Endothelial cell (in vitro differentiated cells): ENCODE measurements around the gene SLC24A3. TPM values are rescaled to one million over a fixed set of nuclear protein-coding genes. Genes with fewer than 3 reads are reported as not detected.

ENCODE experiments used
- DNase-seq: peaks from one replicate; pipeline ENCODE4 v3.0.0; 2021; ENCODE audit warnings: low spot score
- H3K27ac Mint-ChIP-seq: one replicate; pipeline ENCODE4 v1.8.0; 2021; ENCODE audit warnings: mixed read lengths, inconsistent platforms; ENCODE audit not compliant: unreplicated experiment
- H3K27me3 Mint-ChIP-seq: one replicate; pipeline ENCODE4 v1.8.0; 2021; ENCODE audit warnings: mild to moderate bottlenecking, moderate library complexity, mixed read lengths, inconsistent platforms; ENCODE audit not compliant: unreplicated experiment
- H3K36me3 Mint-ChIP-seq: one replicate; pipeline ENCODE4 v1.8.0; 2021; ENCODE audit warnings: mild to moderate bottlenecking, low read depth, mixed read lengths, inconsistent platforms; ENCODE audit not compliant: unreplicated experiment
- H3K4me1 Mint-ChIP-seq: one replicate; pipeline ENCODE4 v1.8.0; 2021; ENCODE audit warnings: mild to moderate bottlenecking, mixed read lengths, inconsistent platforms; ENCODE audit not compliant: unreplicated experiment
- H3K4me3 Mint-ChIP-seq: one replicate; pipeline ENCODE4 v1.8.0; 2021; ENCODE audit warnings: mild to moderate bottlenecking, mixed read lengths, inconsistent platforms; ENCODE audit not compliant: unreplicated experiment
- H3K9me3 Mint-ChIP-seq: one replicate; pipeline ENCODE4 v1.8.0; 2021; ENCODE audit warnings: mixed read lengths, inconsistent platforms; ENCODE audit not compliant: unreplicated experiment
- total RNA-seq: library from RNA; stranded (reverse); fragmentation: NEBNext Ultra II Directional; extraction: Animal tissue kit (Norgen Biotek cat#: 25700); gene quantifications from one replicate; pipeline ENCODE4 v1.2.1, GENCODE V29; 2021; ENCODE audit not compliant: unreplicated experiment
- TF ChIP-seq, protein P1 (sequence below): fragments of 200-600 bp; sonication (generic); IDR thresholded peaks from one replicate; pipeline ENCODE4 v1.5.0; 2021; ENCODE audit warnings: antibody characterized with exemption; ENCODE audit not compliant: unreplicated experiment

The SLC24A3 gene
- total RNA-seq, 1 donor from 2014 or later = 0.15 TPM

GRCh38 chr20:19328676-19329075, 116.2 kb downstream of the SLC24A3 start:
- no peak overlapping the region for H3K4me3 Mint-ChIP-seq
- no peaks in the 10 kb centered on the region for H3K36me3 Mint-ChIP-seq
- H3K9me3 Mint-ChIP-seq = no peaks in the 10 kb centered on the region
- no peaks in the 10 kb centered on the region for H3K4me1 Mint-ChIP-seq
- DNase-seq = no peak
- peaks cover 2% of the 10 kb centered on the region for H3K27me3 Mint-ChIP-seq
- no peak overlapping the region for H3K27ac Mint-ChIP-seq
- TF ChIP-seq, protein P1, sequence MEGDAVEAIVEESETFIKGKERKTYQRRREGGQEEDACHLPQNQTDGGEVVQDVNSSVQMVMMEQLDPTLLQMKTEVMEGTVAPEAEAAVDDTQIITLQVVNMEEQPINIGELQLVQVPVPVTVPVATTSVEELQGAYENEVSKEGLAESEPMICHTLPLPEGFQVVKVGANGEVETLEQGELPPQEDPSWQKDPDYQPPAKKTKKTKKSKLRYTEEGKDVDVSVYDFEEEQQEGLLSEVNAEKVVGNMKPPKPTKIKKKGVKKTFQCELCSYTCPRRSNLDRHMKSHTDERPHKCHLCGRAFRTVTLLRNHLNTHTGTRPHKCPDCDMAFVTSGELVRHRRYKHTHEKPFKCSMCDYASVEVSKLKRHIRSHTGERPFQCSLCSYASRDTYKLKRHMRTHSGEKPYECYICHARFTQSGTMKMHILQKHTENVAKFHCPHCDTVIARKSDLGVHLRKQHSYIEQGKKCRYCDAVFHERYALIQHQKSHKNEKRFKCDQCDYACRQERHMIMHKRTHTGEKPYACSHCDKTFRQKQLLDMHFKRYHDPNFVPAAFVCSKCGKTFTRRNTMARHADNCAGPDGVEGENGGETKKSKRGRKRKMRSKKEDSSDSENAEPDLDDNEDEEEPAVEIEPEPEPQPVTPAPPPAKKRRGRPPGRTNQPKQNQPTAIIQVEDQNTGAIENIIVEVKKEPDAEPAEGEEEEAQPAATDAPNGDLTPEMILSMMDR = no peak

- TF ChIP-seq, protein P1 = no peak
- Mint-ChIP-seq H3K4me1 (no peaks in the 10 kb centered on the region), H3K9me3 (no peaks in the 10 kb centered on the region), H3K27me3 (peaks cover 2% of the 10 kb centered on the region), H3K4me3 (no peak overlapping the region), H3K36me3 (no peaks in the 10 kb centered on the region), H3K27ac (no peak overlapping the region)
- no peak for DNase-seq
Observed at GRCh38 chr20:19330038-19330437, 117.6 kb downstream of the SLC24A3 start.

- Mint-ChIP-seq H3K27ac (no peak overlapping the region), H3K36me3 (no peaks in the 10 kb centered on the region), H3K4me1 (no peaks in the 10 kb centered on the region), H3K4me3 (no peak overlapping the region), H3K27me3 (peaks cover 2% of the 10 kb centered on the region), H3K9me3 (no peaks in the 10 kb centered on the region)
- TF ChIP-seq, protein P1 = no peak
- no peak for DNase-seq
Observed at GRCh38 chr20:19330731-19331130, 118.3 kb downstream of the SLC24A3 start.

DNA sequence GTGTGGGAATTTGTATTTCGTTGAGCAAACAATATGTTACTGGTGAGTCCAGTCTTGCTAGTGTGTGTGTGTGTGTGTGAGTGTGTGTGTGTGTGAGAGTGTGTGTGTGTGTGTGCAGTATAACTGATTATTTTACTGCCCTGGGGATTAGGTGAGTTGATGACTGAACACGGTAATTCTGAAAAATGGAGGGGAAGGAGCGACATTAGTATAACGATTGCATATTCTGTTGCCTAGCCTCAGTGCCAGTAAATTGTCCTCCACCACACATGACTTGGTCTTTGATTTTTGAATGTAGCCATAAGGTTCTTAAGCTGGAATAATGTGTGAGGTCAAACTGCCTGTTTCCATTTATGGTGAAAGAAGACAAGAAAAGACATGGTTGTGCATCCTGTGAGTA, 121.1 kb downstream of the SLC24A3 start:
- Mint-ChIP-seq H3K36me3 (no peaks in the 10 kb centered on the region), H3K9me3 (no peaks in the 10 kb centered on the region), H3K27ac (no peak overlapping the region), H3K27me3 (no peaks in the 10 kb centered on the region), H3K4me1 (no peaks in the 10 kb centered on the region), H3K4me3 (no peak overlapping the region)
- no peak for DNase-seq
- TF ChIP-seq, protein P1 = no peak

- Mint-ChIP-seq H3K4me3 (no peak overlapping the region), H3K36me3 (no peaks in the 10 kb centered on the region), H3K4me1 (no peaks in the 10 kb centered on the region), H3K27ac (no peak overlapping the region), H3K9me3 (no peaks in the 10 kb centered on the region), H3K27me3 (no peaks in the 10 kb centered on the region)
- TF ChIP-seq, protein P1 = no peak
- no peak for DNase-seq
Observed at GRCh38 chr20:19335341-19335740, 122.9 kb downstream of the SLC24A3 start.
